DOHH2 (cell line): ENCODE measurements around the gene RAF1.

ENCODE experiments used
- H3F3A ChIP-seq: fragments of 200-600 bp; sonication (generic), shearing (Covaris generic); 2 replicates; pipeline ENCODE4 v1.6.0; 2016; ENCODE audit warnings: antibody characterized with exemption, mild to moderate bottlenecking; ENCODE audit not compliant: control insufficient read depth, insufficient read depth
- H3K27ac ChIP-seq: fragments of 200-600 bp; sonication (generic); 2 replicates; pipeline ENCODE4 v1.5.1; 2014; ENCODE audit warnings: low read depth, mild to moderate bottlenecking, low read length, moderate library complexity
- H3K27me3 ChIP-seq: fragments of 200-600 bp; sonication (generic); 2 replicates; pipeline ENCODE4 v1.6.1; 2014; ENCODE audit warnings: mild to moderate bottlenecking, low read length, mixed read lengths; ENCODE audit not compliant: control insufficient read depth
- H3K36me3 ChIP-seq: fragments of 200-600 bp; sonication (generic); 2 replicates; pipeline ENCODE4 v1.6.1; 2014; ENCODE audit warnings: mild to moderate bottlenecking, low read length, moderate library complexity, mixed read lengths; ENCODE audit not compliant: control insufficient read depth
- H3K4me1 ChIP-seq: fragments of 200-600 bp; sonication (generic); 2 replicates; pipeline ENCODE4 v1.6.1; 2014; ENCODE audit warnings: mild to moderate bottlenecking, low read length, mixed read lengths; ENCODE audit not compliant: control insufficient read depth
- H3K4me2 ChIP-seq: fragments of 200-600 bp; sonication (generic); 2 replicates; pipeline ENCODE4 v1.6.0; 2014; ENCODE audit warnings: mild to moderate bottlenecking, low read length, moderate library complexity
- H3K4me3 ChIP-seq: fragments of 200-600 bp; sonication (generic); 2 replicates; pipeline ENCODE4 v1.5.1; 2014; ENCODE audit warnings: mild to moderate bottlenecking, low read length, mixed read lengths
- H3K79me2 ChIP-seq: fragments of 200-600 bp; sonication (generic); 2 replicates; pipeline ENCODE4 v1.6.1; 2014; ENCODE audit warnings: mild to moderate bottlenecking, low read length, mixed read lengths; ENCODE audit not compliant: control insufficient read depth
- H3K9me2 ChIP-seq: fragments of 200-600 bp; sonication (generic); replicated peaks from 2 replicates; pipeline ENCODE4 v1.6.1; 2014; ENCODE audit warnings: mild to moderate bottlenecking, low read length, mixed read lengths; ENCODE audit not compliant: control insufficient read depth
- H3K9me3 ChIP-seq: fragments of 200-600 bp; sonication (generic); 2 replicates; pipeline ENCODE4 v1.6.1; 2014; ENCODE audit warnings: antibody characterized with exemption, low read length, mixed read lengths; ENCODE audit not compliant: control insufficient read depth, insufficient read depth
- H4K20me1 ChIP-seq: fragments of 200-600 bp; sonication (generic); 2 replicates; pipeline ENCODE4 v1.6.0; 2014; ENCODE audit warnings: low read depth, mild to moderate bottlenecking, antibody characterized with exemption, low read length, moderate library complexity; ENCODE audit not compliant: control insufficient read depth, insufficient read depth
- EZH2phosphoT487 ChIP-seq: fragments of 200-600 bp; sonication (generic); IDR thresholded peaks from 2 replicates; pipeline ENCODE4 v1.6.1; 2017; ENCODE audit warnings: borderline replicate concordance, mild to moderate bottlenecking, antibody characterized with exemption, low read length, moderate library complexity, mixed read lengths
- TF ChIP-seq, protein P1 (sequence below): fragments of 200-600 bp; sonication (generic); IDR thresholded peaks from one replicate; pipeline ENCODE4 v1.5.1; 2014; ENCODE audit warnings: antibody characterized with exemption, mild to moderate bottlenecking, low read depth, low read length; ENCODE audit not compliant: poor library complexity, severe bottlenecking

RAF1 gene

DNA sequence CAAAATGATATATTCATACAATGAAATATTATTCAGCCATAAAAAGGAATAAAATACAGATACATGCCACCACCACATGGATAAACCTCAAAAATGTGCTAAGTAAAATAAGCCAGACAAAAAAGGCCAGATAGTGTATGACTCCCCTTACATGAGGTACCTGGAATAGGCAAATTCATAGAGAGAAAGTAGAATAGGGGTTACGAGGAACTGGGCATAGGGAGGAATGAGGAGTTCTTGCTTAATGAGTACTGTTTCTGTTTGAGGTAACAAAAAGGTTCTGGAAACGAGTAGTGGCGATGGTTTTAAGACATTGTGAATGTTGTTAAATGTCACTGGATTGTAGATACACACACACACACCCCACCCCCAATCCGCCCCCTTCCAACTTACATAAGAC is 8.2 kb downstream of the RAF1 start:
- H3K79me2 ChIP-seq: peaks cover 98% of the 10 kb centered on the region
- peaks cover 5% of the 10 kb centered on the region for H3K36me3 ChIP-seq
- H3K4me1 ChIP-seq: peaks cover 15% of the 10 kb centered on the region
- no peaks in the 10 kb centered on the region for H3K27me3 ChIP-seq
- no peaks in the 10 kb centered on the region for H3F3A ChIP-seq
- H3K4me2 ChIP-seq: no peak overlapping the region
- H4K20me1 ChIP-seq: peaks cover 22% of the 10 kb centered on the region
- H3K27ac ChIP-seq: no peak overlapping the region
- TF ChIP-seq EZH2phosphoT487: no peak
- no peak overlapping the region for H3K4me3 ChIP-seq
- no peaks in the 10 kb centered on the region for H3K9me2 ChIP-seq
- no peaks in the 10 kb centered on the region for H3K9me3 ChIP-seq

DNA sequence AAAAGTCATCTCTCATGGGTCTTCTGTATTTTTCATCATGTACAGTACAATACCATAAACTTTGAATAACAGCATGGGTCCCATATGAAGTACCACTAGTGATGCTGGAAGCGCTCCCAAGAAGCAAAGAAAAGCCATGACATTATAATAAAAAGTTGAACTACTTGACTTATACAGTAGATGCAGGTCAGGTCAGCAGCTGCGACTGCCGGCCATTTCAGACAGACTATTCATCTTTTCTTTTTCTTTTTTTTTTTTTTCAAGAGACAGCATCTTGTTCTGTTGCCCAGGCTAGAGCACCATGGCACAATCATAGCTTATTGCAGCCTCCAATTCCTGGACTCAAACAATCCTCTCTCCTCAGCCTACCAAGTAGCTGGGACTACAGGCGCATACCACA is 10.2 kb downstream of the RAF1 start:
- Histone ChIP-seq H3K79me2 (peaks cover 98% of the 10 kb centered on the region), H3K9me2 (no peaks in the 10 kb centered on the region), H3K4me2 (no peak overlapping the region), H3K4me1 (peaks cover 19% of the 10 kb centered on the region), H4K20me1 (peaks cover 18% of the 10 kb centered on the region), H3F3A (no peaks in the 10 kb centered on the region), H3K4me3 (no peak overlapping the region), H3K36me3 (peaks cover 9% of the 10 kb centered on the region), H3K27ac (no peak overlapping the region), H3K27me3 (no peaks in the 10 kb centered on the region), H3K9me3 (no peaks in the 10 kb centered on the region)
- TF ChIP-seq EZH2phosphoT487: no peak
- TF ChIP-seq, protein P1, sequence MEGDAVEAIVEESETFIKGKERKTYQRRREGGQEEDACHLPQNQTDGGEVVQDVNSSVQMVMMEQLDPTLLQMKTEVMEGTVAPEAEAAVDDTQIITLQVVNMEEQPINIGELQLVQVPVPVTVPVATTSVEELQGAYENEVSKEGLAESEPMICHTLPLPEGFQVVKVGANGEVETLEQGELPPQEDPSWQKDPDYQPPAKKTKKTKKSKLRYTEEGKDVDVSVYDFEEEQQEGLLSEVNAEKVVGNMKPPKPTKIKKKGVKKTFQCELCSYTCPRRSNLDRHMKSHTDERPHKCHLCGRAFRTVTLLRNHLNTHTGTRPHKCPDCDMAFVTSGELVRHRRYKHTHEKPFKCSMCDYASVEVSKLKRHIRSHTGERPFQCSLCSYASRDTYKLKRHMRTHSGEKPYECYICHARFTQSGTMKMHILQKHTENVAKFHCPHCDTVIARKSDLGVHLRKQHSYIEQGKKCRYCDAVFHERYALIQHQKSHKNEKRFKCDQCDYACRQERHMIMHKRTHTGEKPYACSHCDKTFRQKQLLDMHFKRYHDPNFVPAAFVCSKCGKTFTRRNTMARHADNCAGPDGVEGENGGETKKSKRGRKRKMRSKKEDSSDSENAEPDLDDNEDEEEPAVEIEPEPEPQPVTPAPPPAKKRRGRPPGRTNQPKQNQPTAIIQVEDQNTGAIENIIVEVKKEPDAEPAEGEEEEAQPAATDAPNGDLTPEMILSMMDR: no peak

- peaks cover 13% of the 10 kb centered on the region for H4K20me1 ChIP-seq
- no peaks in the 10 kb centered on the region for H3K27me3 ChIP-seq
- H3K4me3 ChIP-seq: peak overlapping the region; percentile 29
- no peaks in the 10 kb centered on the region for H3K9me2 ChIP-seq
- TF ChIP-seq, protein P1: no peak
- TF ChIP-seq EZH2phosphoT487: no peak
- H3F3A ChIP-seq: peaks cover 3% of the 10 kb centered on the region; the same call in 1 of the 2 replicates
- H3K36me3 ChIP-seq: peaks cover 4% of the 10 kb centered on the region; the same call in 1 of the 2 replicates
- H3K79me2 ChIP-seq: peaks cover 98% of the 10 kb centered on the region
- H3K4me2 ChIP-seq: peak overlapping the region; percentile 62
- no peaks in the 10 kb centered on the region for H3K9me3 ChIP-seq
- H3K27ac ChIP-seq: peak overlapping the region; percentile 32
- H3K4me1 ChIP-seq: peaks cover 49% of the 10 kb centered on the region
These were observed 15.4 kb downstream of the RAF1 start for GRCh38 chr3:12648384-12648959.

DNA sequence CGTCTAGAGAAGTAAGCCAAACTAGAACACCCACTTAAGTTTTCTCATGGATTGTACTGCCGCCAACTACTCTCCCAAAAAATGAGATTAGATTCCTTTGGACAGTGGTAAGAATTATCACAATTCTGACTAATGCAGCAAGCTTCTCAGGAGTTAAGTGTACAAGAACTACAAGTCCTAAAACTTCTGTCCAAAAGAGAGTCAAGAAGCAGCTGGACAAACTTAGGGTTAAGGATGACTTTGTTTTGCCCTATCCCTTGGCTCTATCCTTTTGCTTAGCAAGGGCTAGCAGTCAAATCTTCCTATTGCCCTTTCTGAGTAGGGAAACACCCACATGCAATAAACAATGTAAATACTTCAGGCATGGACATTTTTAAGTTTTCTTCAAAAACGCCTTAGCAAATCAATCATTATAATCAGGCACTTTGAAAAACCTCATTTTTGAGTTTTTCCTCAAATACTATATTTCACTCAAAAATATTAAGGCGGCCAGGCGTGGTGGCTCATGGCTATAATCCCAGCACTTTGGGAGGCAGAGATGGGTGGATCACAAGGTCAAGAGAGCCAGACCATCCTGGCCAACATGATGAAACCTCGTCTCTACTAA is 19.5 kb downstream of the RAF1 start:
- peaks cover 13% of the 10 kb centered on the region; the same call in 1 of the 2 replicates for H4K20me1 ChIP-seq
- no peaks in the 10 kb centered on the region for H3K27me3 ChIP-seq

More for the DNA sequence above, 19.5 kb downstream of the RAF1 start:
- Histone ChIP-seq H3K9me3 (peaks cover 6% of the 10 kb centered on the region), H3K79me2 (peaks cover 97% of the 10 kb centered on the region), H3K4me1 (peaks cover 40% of the 10 kb centered on the region), H3K36me3 (peaks cover 13% of the 10 kb centered on the region), H3F3A (peaks cover 3% of the 10 kb centered on the region; the same call in 1 of the 2 replicates), H3K9me2 (no peaks in the 10 kb centered on the region), H3K4me3 (no peak overlapping the region), H3K27ac (no peak overlapping the region), H3K4me2 (no peak overlapping the region)
- TF ChIP-seq, protein P1: no peak
- no peak for TF ChIP-seq EZH2phosphoT487
